GM19035 (cell line): Measurements from ENCODE around the gene NUDT3.
"Not testable (repeated sequence)": the region's sequence is repeated elsewhere in the genome, so short reads cannot be mapped to it uniquely, and the experiment has no call there.

ENCODE experiments used
- ATAC-seq: cut with Tn5 transposase; IDR thresholded peaks from one replicate; pipeline ENCODE4 v1.9.1; 2021; ENCODE audit not compliant: unreplicated experiment

NUDT3 gene

GRCh38 chr6:34393191-34393965, 909 bp upstream of the NUDT3 start:
- no peak for ATAC-seq

- ATAC-seq = peak; percentile 34
Measured at GRCh38 chr6:34391786-34392496, 528 bp downstream of the NUDT3 start.

DNA sequence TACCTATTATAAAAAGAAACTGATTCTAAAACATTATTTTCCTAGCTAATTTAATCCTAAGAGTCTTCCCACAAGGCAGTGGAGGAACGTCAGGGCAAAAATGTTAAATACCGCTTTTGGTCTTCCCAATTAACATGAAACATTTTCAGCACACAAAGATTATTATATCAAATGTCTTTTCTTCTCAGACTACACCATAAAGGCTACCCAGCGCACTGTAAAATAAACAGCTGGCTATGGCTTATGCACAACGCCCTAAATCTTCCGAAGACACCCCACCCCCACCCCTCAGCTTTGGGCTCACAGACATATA, 1.0 kb downstream of the NUDT3 start:
- no peak for ATAC-seq

DNA sequence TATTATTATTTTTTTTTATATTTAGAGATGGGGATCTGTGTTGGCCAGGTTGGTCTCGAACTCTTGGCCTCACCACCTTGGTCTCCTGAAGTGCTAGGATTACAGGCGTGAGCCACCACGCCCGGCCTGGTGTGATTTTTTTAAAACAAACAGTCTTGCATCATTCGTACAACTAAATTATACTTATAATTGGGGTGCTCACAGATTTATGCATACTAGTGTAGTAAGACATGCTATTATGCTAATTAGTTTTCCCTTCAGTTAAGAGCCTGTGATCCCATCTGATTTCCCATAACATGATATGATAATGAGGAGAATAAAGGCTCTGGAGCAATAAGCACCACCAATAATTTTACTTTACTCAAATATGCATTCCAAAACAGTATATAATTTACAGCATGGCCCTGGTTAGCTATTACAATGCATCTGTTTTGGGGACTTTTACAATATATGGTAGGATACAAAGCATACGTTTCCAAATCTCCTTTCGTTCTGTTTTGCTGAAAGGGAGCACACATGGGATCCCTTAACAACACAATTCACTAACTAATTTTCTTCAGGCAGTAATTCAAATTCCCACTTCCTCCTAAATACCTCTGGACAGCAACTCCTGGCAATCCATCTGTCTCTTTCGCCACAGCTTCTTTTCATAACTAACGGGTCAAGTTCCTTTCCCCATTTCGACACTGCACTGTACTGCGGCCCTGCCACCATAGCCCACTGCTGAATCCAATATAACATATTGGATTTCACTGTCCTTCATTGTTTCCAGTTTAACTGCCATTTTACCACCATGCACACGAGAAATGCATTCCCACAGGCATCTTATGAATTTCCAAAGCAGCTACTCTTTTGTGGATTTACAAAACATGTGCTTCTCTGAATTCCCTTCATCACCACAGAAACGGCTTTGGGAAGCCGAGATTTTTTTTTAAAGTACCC, 1.7 kb downstream of the NUDT3 start:
- no peak for ATAC-seq

DNA sequence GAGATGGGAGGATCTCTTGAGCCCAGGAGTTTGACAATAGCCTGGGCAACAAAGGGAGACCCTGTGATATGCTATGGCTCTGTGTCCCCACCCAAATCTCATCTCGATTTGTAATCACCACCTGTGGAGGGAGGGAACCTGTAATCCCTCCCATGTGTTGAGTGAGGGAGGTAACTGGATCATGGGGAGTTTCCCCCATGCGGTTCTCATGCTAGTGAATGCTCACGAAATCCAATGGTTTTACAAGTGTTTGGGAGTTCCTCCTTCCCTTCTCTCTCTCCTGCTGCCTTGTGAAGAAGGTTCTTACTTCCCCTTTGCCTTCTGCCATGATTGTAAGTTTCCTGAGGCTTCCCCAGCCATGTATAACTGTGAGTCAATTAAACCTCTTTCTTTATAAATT, 3.4 kb downstream of the NUDT3 start:
- no peak for ATAC-seq

DNA sequence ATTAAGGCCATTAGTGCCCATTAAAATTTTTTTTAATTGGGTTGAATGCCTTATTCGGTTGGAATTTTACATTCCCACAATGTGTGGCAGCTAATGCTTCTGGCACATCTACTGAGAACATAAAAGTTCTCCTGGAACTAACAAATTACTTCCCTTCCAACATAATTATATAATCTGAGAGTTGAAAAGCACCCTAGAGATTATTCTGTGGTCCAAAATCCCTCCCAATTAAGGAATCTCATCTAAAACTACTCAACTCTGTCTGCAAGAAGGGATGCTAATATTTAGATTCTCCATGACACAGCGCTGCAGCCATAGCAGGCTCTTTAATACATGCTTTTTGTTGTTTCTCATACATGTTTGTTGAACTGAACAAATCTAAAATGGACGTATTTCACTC, 4.0 kb downstream of the NUDT3 start:
- ATAC-seq = no peak

GRCh38 chr6:34386316-34387137, 5.9 kb downstream of the NUDT3 start:
- no peak for ATAC-seq

DNA sequence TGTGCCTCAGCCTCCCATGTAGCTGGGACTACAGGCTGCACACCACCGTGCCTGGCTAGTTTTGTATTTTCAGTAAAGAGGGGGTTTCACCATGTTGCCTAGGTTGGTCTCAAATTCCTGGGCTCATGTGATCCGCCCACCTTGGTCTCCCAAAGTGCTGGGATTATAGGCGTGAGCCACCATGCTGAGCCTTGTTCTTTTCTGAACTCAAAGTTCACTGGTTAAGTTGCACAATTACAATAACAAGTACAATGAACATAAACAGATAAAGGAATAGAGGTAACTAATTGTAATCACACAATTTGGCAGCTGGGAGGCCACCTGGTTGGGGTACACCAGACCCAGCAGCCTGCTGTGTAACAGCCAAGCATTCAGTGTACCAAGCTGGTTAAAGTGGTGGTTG, 6.7 kb downstream of the NUDT3 start:
- no peak for ATAC-seq

- ATAC-seq = no peak
Measured at GRCh38 chr6:34384321-34385153, 7.9 kb downstream of the NUDT3 start.

DNA sequence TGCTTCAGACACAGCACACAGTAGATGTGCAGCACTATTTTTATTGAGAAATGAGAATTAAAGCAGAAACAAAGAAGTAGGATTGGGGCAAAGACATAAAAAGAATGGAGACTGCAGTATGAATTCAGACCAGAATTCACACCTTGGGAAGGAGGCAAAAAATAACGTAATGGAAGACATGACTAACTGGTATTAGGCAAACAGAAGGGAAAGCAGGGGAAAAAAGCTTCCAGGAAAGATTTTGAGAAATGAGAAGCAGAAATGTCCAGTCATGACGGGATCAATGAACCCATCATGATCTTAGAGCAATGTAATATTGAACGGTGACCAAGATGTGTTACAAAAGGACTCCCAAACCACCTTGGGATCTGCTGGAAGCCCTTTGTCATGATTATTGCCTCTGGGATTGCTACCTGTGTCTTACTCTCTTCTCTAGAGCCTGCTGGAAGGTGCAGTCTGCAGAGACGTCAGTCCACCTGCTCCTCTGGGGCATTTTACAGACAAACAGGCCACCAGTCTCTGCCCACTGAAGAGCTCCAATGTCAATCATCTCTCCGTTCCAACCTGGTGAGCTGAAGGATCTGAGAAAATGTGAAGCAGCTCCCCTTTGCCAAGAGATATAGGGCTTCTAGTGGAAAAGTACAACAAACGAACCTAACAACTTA, 8.7 kb downstream of the NUDT3 start:
- no peak for ATAC-seq

DNA sequence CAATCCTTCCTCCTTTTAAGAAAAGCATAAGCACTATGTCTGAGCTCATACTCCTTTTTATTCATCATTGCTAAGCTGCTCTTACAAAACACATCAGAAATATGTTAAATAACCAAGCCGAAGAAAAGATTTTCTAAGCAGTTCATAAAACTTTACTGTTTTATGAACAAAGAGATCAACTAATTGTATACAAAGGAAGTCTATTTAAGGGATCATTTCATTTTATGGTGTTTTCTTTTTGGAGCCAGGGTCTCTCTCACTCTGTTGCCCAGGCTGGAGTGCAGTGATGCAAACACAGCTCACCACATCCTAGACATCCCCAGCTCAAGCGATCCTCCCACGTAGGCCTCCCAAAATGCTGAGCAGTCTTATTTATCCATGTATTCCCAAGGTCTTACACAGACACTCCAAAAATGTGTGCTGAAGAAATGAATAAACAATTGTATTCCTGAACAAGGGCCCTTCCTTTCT, 9.3 kb downstream of the NUDT3 start:
- ATAC-seq = no peak

DNA sequence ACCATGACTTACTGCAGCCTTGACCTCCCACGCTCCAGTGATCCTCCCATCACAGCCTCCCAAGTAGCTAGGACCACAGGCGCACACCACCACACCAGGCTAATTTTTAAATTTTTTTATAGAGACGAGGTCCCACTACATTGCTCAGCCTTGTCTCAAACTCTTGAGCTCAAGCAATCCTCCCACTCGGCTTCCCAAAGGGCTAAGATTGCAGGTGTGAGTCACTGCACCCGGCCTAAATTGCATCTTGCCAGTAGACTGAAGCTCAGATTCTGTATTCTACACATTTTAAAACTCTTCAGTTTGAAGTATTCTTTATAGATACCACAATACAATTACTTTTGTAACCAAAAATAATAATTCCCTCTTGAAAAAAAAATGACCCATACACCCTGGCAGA, 11.4 kb downstream of the NUDT3 start:
- ATAC-seq = no peak

DNA sequence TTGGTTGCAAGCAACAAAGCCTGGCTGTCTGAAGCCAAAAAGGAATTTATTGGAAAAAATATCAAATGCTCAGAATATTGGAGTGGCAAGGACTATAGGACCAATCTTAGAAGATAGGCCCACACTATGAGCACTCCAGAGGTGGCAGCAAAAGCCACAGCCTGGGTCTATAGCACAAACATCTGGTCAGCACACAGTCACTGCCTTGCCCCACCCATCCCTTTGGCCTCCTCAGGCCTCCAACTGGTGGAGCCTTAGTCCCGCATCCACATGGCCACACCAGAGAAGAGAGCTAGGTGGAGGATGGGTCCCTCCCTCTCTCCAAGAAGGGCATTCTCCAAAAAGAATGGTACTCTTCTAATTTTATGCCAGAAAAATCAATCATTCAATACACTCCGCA, 14.0 kb downstream of the NUDT3 start:
- no peak for ATAC-seq

DNA sequence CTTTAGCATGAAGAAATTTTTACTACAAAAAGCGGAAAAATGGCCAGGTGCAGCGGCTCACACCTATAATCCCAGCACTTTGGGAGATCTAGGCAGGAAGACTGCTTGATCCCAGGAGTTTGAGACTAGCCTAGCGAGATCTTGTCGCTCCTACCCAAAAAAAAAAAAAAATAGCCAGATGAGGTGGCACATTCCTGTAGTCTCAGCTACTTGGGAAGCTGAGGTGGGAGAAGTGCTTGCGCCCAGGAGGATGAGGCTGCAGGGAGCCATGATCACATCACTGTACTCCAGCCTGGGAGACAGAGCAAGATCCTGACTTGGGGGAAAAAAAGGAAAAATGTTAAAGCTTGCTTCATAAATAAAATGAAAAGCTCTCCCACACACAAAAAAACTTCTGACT, 14.5 kb downstream of the NUDT3 start:
- ATAC-seq = no peak

DNA sequence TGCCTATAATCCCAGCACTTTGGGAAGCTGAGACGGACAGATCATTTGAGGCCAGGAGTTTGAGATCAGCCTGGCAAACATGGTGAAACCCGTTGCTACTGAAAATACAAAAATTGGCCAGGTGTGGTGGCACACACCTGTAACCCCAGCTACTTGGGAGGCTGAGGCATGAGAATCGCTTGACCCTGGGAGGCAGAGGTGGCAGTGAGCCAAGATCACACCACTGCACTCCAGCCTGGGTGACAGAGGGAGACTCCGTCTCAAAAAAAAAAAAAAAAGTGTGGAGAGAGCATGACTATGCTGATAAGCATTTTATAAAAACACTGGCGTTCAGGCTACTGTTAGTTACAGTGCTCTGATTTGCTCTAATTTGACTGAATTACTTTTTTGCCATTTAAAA, 14.9 kb downstream of the NUDT3 start:
- ATAC-seq = not testable (repeated sequence)

DNA sequence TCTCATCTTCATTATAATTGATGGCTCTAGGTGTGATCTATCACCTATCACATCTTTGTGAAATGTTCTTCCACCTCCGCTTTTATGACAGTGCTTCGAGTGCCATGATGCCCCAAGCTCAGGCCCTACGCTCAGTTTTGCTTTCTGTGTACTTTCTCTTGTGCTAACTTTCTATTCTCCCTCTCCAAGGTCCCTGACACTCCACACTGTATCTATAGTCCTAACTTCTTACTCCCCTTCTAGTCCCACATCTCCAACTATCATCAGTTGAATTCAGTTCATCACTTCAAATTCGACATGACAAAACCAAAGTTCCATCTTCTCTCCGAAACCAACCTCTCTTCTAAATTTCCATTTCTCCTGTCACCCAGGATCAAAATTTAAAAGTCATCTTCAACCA, 16.6 kb downstream of the NUDT3 start:
- no peak for ATAC-seq

GRCh38 chr6:34374508-34374907, 18.0 kb downstream of the NUDT3 start:
- ATAC-seq = no peak

GRCh38 chr6:34374069-34374468, 18.4 kb downstream of the NUDT3 start:
- no peak for ATAC-seq

GRCh38 chr6:34373511-34373910, 19.0 kb downstream of the NUDT3 start:
- ATAC-seq = no peak
